Activated naive CD8-positive, alpha-beta T cell treated with anti-CD3 and anti-CD28 coated beads, Interleukin-2, amount 50 U/mL, for 16 hours (primary cell): ENCODE results near the gene CLCN5.

Source experiments
- DNase-seq: peaks from one replicate; pipeline ENCODE4 v3.0.0-alpha.2; 2020; ENCODE audit warnings: low read depth, low spot score

CLCN5 gene

GRCh38 chrX:49932791-49933190 lies 10.4 kb downstream of the CLCN5 start:
- no peak for DNase-seq

- no peak for DNase-seq
These were observed 11.8 kb downstream of the CLCN5 start for GRCh38 chrX:49934148-49934547.

GRCh38 chrX:49934729-49935128 lies 12.3 kb downstream of the CLCN5 start:
- no peak for DNase-seq

- DNase-seq, result no peak
These were observed 25.4 kb downstream of the CLCN5 start for GRCh38 chrX:49947781-49948180.

GRCh38 chrX:49949961-49950360 lies 27.6 kb downstream of the CLCN5 start:
- no peak for DNase-seq

GRCh38 chrX:49951524-49952193 lies 29.3 kb downstream of the CLCN5 start:
- no peak for DNase-seq

GRCh38 chrX:49956313-49956712 lies 33.9 kb downstream of the CLCN5 start:
- DNase-seq, result no peak

GRCh38 chrX:49958727-49959485 lies 36.5 kb downstream of the CLCN5 start:
- no peak for DNase-seq

GRCh38 chrX:49959602-49960001 lies 37.2 kb downstream of the CLCN5 start:
- DNase-seq, result no peak

GRCh38 chrX:49960061-49960460 lies 37.7 kb downstream of the CLCN5 start:
- no peak for DNase-seq

GRCh38 chrX:49970674-49971073 lies 48.3 kb downstream of the CLCN5 start:
- no peak for DNase-seq

- no peak for DNase-seq
These were observed 50.0 kb downstream of the CLCN5 start for GRCh38 chrX:49972328-49972860.

- DNase-seq, result no peak
These were observed 54.3 kb downstream of the CLCN5 start for GRCh38 chrX:49976682-49977197.

GRCh38 chrX:49977319-49978090 lies 55.1 kb downstream of the CLCN5 start:
- DNase-seq, result no peak

- DNase-seq, result no peak
These were observed 55.8 kb downstream of the CLCN5 start for GRCh38 chrX:49978176-49978575.

GRCh38 chrX:49986058-49986457 lies 63.7 kb downstream of the CLCN5 start:
- DNase-seq, result no peak

- no peak for DNase-seq
These were observed 65.3 kb downstream of the CLCN5 start for GRCh38 chrX:49987651-49988050.

GRCh38 chrX:49988143-49988542 lies 65.7 kb downstream of the CLCN5 start:
- DNase-seq, result no peak

- DNase-seq, result no peak
These were observed 69.4 kb downstream of the CLCN5 start for GRCh38 chrX:49991758-49992157.

- no peak for DNase-seq
These were observed 70.5 kb downstream of the CLCN5 start for GRCh38 chrX:49992853-49993252.

GRCh38 chrX:49993661-49994060 lies 71.3 kb downstream of the CLCN5 start:
- no peak for DNase-seq

- DNase-seq, result no peak
These were observed 72.8 kb downstream of the CLCN5 start for GRCh38 chrX:49995107-49995731.
